HG03175 (cell line): ENCODE data around the gene TENM3.

ENCODE experiments used
- ATAC-seq: cut with Tn5 transposase; IDR thresholded peaks from one replicate; pipeline ENCODE4 v1.9.1; 2021; ENCODE audit warnings: mild to moderate bottlenecking, moderate library complexity; ENCODE audit not compliant: unreplicated experiment

TENM3 gene

DNA sequence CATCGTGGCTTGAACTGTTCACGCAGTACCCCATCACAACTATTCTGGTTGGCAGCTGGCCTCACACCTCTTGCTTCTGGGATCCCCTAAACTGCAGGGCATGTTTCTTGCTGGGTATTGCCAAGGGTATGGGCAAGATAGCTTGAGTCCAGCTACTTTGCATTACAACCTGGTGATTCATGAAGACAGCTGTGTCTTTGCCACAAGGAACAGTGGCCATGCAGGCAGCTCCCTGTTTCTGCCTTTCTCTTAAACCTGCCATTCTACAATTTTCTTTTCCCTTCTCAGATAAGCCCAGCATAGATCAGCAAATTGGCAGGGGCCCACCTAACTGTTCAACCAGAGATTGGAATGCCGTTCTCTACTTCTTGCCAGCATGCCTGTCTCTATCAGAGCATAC, 42.8 kb downstream of the TENM3 start:
- no peak for ATAC-seq

DNA sequence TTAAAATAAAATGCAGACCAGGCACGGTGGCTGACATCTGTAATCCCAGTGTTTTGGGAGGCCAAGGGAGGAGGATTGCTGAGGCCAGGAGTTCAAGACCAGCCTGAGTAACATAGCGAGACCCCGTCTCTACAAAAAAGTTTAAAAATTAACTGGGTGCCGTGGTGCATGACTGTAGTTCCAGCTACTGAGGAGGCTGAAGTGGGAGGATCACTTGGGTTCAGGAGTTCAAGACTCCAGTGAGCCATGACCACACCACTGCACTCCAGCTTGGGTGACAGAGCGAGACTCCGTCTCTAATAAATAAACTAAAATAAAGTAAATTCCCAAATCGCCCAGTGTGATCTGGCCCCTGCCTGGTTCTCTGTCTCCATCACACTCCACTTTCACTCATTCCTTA, 43.7 kb downstream of the TENM3 start:
- ATAC-seq, result no peak

DNA sequence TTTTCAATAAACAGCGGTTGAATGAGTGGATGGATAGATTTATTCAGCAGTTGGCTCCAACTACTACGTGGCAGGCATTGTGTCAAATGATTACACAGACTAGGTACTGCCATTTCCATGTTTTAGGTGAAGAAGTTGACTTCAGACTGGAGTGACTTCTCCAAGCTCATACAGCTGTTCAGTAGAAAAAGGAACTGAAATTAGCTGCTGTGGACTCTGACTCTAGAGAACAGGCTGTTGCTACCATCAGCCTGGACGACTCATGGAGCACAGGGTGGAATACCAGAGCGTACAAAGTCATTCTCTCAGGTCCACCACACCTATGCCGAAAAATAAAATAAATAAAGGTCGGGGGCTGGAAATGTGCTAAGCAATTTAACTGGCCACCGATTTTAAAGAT, 45.3 kb downstream of the TENM3 start:
- ATAC-seq, result no peak

GRCh38 chr4:182289809-182290208, 46.6 kb downstream of the TENM3 start:
- no peak for ATAC-seq

DNA sequence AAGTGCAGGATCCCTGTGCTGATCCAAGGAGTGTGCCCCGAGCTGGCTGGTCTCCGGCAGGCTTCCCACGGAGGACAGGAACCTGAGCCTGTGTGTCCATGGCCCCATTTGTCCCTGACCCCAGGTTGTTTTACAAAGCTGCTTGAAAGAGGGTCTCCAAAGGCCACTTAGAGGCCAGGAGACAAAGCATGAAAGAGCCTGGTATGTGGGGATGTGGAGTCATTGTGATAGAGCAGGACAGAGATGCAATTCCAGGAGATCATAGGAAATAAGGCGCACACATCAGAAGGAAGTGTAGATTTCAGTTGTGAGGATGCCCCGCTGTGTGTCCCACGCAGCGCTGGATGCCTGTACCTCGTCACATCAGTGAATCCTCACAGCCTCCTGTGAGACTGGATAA, 48.0 kb downstream of the TENM3 start:
- no peak for ATAC-seq

DNA sequence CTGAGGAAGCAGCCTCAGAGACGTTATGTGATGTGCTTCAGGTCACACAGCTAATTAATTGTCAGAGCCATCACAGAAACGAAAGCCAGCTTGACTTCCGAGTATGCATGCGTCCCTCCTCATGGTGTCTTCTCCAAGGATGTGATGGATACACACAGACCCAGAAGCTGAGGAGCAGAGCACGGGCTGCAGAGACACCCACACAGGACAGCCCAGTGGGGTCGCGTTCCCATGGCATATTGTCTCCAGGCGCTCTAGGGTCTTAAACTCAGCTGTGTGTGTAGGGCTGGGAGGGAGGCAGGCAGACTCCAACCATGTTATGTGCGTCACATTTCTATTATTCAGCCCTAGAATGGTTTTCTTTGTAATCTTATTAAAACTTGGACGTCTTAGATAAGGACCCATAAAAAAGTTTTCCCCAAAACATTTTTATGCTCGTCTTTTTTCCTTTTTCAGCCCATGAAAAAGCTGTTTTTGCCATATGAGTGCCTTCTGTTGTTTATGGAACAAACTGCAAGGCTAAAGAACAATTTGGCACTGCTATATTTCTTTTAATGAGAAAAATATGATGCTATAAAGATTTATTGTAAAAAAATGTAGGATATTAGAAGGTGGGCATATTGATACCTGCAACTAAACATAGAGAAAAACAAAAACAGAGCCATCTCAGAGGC, 48.5 kb downstream of the TENM3 start:
- no peak for ATAC-seq

- no peak for ATAC-seq
These were observed 49.4 kb downstream of the TENM3 start for GRCh38 chr4:182292612-182293011.

DNA sequence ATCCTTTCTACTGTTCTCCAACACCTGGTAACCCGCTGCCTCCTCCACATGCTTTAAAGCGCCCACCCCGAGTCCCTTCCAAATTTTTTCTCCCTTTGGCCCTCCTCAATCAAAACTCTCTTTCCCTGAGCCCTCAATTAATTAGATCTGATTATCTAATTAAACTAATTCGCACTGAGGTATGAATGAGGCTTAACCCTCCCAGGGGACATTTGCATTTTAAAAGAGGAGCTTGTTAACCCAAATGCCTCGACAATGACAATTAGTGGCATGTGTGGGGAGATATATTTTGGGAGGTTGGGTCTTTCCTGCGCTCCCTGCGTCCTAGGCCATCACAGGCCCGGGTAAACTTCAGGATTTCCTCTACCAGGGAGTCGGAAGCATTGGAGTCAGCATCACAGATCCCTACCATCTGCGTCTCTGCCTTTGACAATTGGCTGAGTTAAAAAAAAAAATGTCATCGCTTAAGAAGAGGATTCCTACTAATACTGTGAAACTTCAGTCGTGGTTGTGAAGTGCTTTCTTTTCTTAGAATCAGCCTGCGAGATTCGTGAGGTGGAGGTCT, 50.6 kb downstream of the TENM3 start:
- ATAC-seq, result no peak

GRCh38 chr4:182294451-182294850, 51.2 kb downstream of the TENM3 start:
- ATAC-seq, result no peak

DNA sequence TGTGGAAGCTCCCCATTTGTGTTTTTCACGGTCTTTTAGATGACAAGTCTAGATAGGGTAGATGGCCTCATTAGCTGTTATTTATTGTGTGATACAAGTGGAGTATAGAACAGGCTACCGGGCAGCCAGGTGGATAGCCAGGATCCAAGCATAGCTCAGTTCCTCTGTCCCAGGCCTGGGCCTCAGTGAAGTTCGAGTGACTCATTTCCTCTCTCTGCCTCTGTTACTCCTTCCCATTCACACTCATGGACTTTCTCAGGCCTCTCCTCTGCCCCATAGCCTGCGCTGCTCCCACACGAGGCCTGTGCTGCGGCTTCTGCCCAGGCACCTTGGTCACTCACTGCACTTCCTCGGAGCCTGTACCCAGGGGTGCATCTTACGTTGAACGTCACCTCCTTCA, 54.5 kb downstream of the TENM3 start:
- no peak for ATAC-seq

GRCh38 chr4:182301736-182302135, 58.5 kb downstream of the TENM3 start:
- no peak for ATAC-seq

- no peak for ATAC-seq
These were observed 60.6 kb downstream of the TENM3 start for GRCh38 chr4:182303847-182304246.

- no peak for ATAC-seq
These were observed 63.7 kb downstream of the TENM3 start for GRCh38 chr4:182306792-182307507.

DNA sequence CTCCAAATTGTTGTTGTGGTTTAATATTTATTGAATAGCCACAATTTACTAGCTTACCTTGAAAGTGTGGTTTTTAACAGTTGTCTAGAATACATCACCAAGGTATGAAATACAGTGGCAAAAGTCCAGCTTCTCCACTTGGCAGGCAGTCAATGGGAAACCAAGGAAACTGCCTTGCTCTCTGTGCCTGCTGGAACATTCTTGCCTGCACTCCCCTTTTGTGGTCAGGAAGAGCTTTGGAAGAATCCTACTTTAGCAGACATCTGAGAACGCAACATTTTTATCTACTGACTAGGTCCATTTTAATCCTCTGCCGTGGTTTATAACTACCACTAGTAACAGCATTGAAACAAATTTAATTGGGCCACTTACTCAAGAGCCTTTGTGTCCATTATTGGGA, 64.5 kb downstream of the TENM3 start:
- no peak for ATAC-seq

- no peak for ATAC-seq
These were observed 66.7 kb downstream of the TENM3 start for GRCh38 chr4:182309877-182310276.

- no peak for ATAC-seq
These were observed 67.1 kb downstream of the TENM3 start for GRCh38 chr4:182310316-182310715.

DNA sequence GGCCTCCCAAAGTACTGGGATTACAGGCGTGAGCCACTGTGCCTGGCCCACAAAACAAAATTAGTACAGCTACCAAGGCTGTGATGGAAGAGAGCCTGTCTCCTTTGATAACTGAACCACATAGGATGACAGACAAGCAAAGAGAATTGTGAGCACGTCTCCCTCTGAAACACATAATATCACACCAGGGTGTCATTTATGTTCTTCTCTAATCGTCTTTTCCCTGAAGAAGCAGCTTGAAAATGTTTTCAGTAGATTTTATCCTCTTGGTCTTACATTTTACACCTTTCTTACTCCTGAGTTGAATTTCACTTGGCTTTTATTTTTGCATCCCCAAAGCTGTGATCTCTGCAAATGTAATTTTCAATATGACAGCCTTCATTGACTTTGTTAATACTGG, 67.8 kb downstream of the TENM3 start:
- no peak for ATAC-seq

DNA sequence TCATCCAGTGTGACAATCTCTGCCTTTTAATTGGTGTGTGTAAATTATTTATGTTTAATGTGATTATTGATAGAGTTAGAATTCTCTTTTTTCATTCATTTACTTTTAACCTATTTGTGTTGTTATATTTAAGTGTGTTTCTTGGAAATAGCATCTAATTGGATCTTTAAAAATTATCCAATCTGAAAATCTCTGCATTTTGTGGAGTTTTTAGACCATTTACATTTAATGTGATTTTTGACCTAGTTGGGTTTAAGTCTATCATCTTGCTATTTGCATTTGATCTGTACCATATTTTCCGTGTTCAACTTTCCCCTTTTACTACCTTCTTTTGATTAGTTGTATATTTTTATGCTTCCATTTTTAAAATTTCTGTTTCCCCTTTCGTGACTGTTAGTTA, 71.3 kb downstream of the TENM3 start:
- no peak for ATAC-seq

- ATAC-seq, result no peak
These were observed 75.1 kb downstream of the TENM3 start for GRCh38 chr4:182318256-182318655.

DNA sequence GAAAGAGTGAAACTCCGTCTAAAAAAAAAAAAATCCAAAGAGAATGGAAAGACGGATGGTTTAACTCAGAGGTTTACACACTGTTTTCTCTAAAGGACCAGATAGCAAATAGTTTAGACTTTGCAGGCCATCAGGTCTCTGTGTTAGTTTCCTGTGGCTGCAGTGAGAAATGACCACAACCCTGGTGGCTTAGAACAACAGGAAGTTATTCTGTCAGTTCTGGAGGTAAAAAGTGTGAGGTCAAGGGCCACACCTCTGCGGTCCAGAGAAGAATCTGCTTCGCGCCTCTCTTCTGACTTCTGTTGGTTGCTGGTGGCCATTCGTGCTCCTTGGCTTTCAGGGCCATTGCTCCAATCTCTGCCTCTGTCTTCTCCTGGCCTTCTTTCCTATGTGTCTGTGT, 76.9 kb downstream of the TENM3 start:
- no peak for ATAC-seq

- ATAC-seq, result no peak
These were observed 77.4 kb downstream of the TENM3 start for GRCh38 chr4:182320580-182320979.

DNA sequence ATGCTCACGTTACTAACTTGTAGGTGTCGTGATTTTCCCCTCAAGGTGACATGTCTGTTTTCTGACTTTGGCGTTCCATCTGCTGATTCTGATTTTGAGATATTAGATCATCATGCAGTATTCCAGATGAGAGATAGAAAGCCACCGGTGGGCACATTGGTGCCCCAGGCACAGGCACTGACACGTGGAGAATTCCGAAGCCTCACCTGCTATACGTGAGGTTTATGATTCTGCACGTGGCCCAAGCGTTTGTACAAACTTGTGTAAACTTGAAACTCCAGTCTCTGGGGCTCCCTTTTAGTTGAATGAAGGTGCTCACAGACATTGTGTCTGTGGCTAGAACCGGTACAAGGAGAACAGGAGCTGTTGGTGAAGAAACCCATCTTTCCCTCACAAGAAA, 81.1 kb downstream of the TENM3 start:
- no peak for ATAC-seq
